NT2/D1 (cell line): ENCODE data around the gene PIGS.
A peak's percentile ranks its signal among the peaks of the same experiment; 100 is the strongest.

Experiments
- DNase-seq: peaks from one replicate; pipeline ENCODE4 v3.0.0-alpha.2; 2011; ENCODE audit warnings: low read depth, low spot score
- H3K27me3 ChIP-seq: 2 replicates; pipeline ENCODE4 v1.6.0; 2011; ENCODE audit warnings: mild to moderate bottlenecking; ENCODE audit not compliant: insufficient read length, insufficient read depth
- H3K36me3 ChIP-seq: 2 replicates; pipeline ENCODE4 v1.6.1; 2011; ENCODE audit warnings: mild to moderate bottlenecking, low read length, mixed read lengths; ENCODE audit not compliant: insufficient read depth, insufficient read length
- H3K4me1 ChIP-seq: 2 replicates; pipeline ENCODE4 v1.5.1; 2011; ENCODE audit not compliant: insufficient read depth, insufficient read length
- H3K4me3 ChIP-seq: 2 replicates; pipeline ENCODE4 v1.5.1; 2011; ENCODE audit warnings: low read depth; ENCODE audit not compliant: insufficient read length
- H3K9ac ChIP-seq: 2 replicates; pipeline ENCODE4 v1.6.0; 2011; ENCODE audit warnings: low read depth; ENCODE audit not compliant: insufficient read length
- H3K9me3 ChIP-seq: 2 replicates; pipeline ENCODE4 v1.5.1; 2011; ENCODE audit warnings: mild to moderate bottlenecking, low read length; ENCODE audit not compliant: insufficient read depth
- SUZ12 ChIP-seq: IDR thresholded peaks from 2 replicates; pipeline ENCODE4 v1.6.1; 2011; ENCODE audit not compliant: insufficient read length, insufficient read depth; ENCODE audit errors: extremely low read depth
- YY1 ChIP-seq: IDR thresholded peaks from 2 replicates; pipeline ENCODE4 v1.6.1; 2011; ENCODE audit not compliant: insufficient read length, insufficient read depth
- ZNF274 ChIP-seq: IDR thresholded peaks from 2 replicates; pipeline ENCODE4 v1.6.1; 2011; ENCODE audit warnings: mild to moderate bottlenecking, low read depth, low read length

The PIGS gene

DNA sequence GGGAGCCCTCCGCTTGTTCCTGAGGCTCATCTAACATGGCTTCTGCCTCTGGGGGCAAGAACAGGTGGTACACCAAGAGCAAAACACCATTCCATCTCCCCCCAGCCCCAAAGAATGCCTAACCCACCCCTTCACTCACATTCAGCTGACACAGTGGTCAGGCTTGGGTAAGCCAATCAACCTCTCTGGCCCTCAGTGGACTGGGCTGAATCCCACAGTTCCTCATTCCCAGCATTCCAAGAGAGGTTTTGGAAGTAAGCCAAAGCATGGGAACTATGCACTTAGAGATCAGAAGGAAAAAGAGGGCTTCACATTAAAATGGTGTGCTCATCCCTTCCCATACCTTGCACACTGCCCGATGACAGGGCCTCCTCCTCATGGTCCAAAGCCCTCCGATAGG lies 7.8 kb downstream of the PIGS start:
- peaks cover 16% of the 10 kb centered on the region for H3K36me3 ChIP-seq
- H3K27me3 ChIP-seq: no peaks in the 10 kb centered on the region
- no peak overlapping the region for H3K9ac ChIP-seq
- no peak overlapping the region for H3K4me3 ChIP-seq
- TF ChIP-seq ZNF274 (no peak), SUZ12 (no peak), YY1 (no peak)
- no peak for DNase-seq
- no peaks in the 10 kb centered on the region for H3K9me3 ChIP-seq
- H3K4me1 ChIP-seq: no peaks in the 10 kb centered on the region

DNA sequence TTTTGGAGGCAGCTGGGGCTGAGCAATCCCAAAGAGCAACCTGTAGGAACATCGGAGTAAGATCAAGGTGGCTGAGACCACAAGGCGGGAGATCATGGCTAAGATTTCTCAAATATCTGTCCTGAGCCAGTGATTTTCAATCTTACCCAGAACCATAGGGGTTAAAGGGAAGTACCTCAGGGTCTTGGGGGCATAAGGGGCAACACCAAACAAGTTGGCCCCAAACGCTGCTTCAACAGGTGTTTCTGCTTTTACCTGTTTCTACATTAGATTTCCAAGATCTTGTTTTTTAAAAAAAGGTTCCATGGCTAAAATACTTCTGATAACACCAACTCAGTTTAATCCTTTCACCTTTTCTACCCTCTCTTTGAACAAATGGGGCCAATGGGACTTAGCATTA lies 16.3 kb downstream of the PIGS start:
- Histone ChIP-seq H3K9ac (no peak overlapping the region), H3K4me1 (no peaks in the 10 kb centered on the region), H3K9me3 (no peaks in the 10 kb centered on the region), H3K36me3 (peaks cover 49% of the 10 kb centered on the region), H3K4me3 (no peak overlapping the region), H3K27me3 (no peaks in the 10 kb centered on the region)
- no peak for DNase-seq
- no peak for TF ChIP-seq ZNF274
- no peak for TF ChIP-seq SUZ12
- TF ChIP-seq YY1: no peak

DNA sequence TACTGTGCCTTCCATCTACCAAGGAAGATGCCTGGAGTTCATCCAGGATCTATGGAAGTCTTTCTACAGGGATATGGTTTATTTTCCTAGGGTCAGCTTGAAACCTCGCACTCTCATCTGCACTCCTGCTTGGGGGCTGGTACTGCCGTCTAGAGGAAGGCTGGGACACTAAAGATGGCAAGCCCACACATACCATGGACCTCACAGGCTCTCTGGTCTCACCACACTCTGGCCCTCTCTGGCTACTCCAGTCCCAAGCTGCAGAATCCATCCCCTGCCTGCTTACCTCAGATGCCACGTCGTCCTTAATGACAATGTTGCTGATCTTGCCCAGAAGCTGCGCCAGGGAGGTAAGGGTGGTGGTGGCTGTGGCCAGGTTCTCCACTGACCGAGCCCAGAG lies 16.8 kb downstream of the PIGS start:
- Histone ChIP-seq H3K4me3 (no peak overlapping the region), H3K9me3 (no peaks in the 10 kb centered on the region), H3K9ac (no peak overlapping the region), H3K4me1 (peaks cover 2% of the 10 kb centered on the region), H3K27me3 (no peaks in the 10 kb centered on the region), H3K36me3 (peaks cover 48% of the 10 kb centered on the region)
- TF ChIP-seq ZNF274 (no peak), YY1 (no peak)
- DNase-seq: no peak

DNA sequence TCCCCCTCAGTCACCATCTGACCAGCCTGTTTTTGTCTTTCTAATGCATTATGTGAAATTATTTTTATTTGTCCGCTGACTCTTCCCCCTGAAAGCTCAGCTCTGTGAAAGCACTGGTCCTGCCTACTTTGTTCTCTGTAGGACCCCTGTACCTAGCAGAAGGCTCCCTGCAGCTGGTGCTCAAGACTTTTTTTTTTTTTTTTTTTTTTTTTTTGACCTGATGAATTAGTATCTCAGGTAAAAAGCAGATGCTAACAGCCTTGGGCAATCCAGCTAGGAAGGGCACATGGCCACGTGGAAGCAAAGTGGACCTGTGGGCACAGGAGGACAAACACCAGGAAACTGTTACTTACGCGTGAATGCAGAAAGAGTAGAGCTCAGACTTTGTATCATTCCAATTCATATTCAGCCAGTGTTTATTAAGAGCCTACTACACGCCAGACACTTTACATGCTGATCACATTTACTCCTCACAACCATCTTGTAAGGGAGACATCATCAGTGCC lies 18.3 kb downstream of the PIGS start:
- Histone ChIP-seq H3K27me3 (no peaks in the 10 kb centered on the region), H3K4me1 (peaks cover 6% of the 10 kb centered on the region), H3K36me3 (peaks cover 47% of the 10 kb centered on the region), H3K9ac (no peak overlapping the region), H3K9me3 (no peaks in the 10 kb centered on the region), H3K4me3 (no peak overlapping the region)
- no peak for DNase-seq
- TF ChIP-seq YY1 (no peak), ZNF274 (no peak), SUZ12 (no peak)

DNA sequence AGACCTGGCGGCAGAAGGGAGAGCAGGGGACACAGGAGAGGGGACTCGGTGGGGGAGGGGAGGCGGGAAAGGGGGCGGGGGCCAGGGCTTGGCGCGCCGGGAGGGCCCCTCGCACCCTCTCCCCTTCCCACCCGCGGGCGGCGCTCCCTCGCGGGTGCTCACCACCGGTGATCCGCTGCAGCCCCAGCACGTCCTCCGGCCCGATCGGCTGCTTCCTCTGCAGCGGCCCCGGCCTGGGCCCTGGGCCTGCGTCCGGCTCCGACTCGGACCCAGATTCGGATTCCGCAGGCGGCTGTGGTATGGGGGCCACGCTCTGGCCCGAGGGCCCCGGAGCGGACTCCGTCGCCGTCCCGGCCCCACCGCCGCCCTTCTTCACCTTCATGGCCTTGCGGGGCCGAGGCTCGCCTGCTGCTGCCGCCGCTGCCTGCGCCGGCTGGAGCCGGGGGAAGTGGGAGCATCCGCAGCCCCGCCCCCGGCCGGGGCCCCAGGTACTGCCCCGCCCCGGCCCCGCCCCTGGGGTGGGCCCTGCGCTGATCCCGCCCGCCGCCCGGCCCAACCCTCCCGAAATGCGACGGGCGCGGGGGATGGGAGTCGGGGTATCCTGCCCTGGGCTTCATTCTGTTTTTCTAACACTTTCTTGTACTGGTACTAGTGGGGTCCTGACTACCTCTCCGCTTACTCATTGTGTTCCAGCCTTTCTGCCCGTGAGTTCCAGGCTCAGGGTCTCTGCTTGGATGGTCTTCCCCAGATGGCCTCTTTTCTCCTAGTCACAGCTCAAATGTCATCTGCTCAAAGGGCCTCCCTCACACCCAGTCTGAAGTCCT lies 18.9 kb downstream of the PIGS start, which contains the start of gene UNC119:
Gene UNC119 (minus strand): TSS at position 449 of the 824 bp plus-strand sequence. CDS start 67 bp downstream, at position 382.
- Histone ChIP-seq H3K4me3 (peak within 1 kb of the TSS; percentile 72), H3K36me3 (peaks cover 43% of the 10 kb centered on the region), H3K27me3 (no peaks in the 10 kb centered on the region), H3K4me1 (peaks cover 11% of the 10 kb centered on the region), H3K9ac (peak within 1 kb of the TSS; percentile 85), H3K9me3 (no peaks in the 10 kb centered on the region)
- no peak for TF ChIP-seq SUZ12
- DNase-seq: no peak

DNA sequence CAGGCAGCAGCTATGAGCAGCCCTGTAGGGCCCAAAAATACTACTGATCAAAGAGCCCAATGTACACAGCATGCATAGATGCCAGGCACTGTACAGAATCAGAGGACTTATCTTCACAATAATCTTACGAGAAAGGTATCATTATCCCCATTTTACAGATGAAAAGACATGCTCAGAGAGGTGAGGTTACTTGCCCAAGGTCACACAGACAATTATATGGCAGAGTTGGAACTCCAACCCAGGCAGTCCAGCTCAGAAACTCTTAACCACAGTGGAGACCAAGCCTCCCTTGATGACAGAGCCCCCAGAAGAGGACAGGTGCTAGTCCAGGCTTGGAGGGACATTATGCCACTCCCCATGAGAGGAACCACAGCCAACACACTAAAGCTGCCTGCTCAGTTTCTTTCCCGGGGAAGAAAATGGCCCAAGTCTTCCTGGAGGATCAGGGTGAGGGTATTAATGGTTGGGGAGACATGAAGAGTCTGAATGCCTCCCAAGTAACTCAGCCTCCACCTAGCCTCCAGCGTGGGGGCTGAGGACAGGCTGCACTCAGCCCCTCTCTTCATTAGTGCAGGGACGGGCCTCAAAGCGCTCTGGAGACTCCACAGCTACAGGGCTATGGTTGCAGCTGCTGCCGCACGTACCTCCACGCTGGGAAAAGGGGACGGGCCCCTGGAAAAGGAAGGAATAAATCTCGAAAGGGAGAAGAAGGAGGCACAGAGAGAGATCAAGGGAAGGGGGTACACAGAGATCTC lies 19.7 kb downstream of the PIGS start:
- Histone ChIP-seq H3K36me3 (peaks cover 47% of the 10 kb centered on the region), H3K27me3 (no peaks in the 10 kb centered on the region), H3K9ac (peak overlapping the region; percentile 85), H3K4me3 (peak overlapping the region; percentile 72), H3K4me1 (peaks cover 11% of the 10 kb centered on the region), H3K9me3 (no peaks in the 10 kb centered on the region)
- no peak for DNase-seq
- TF ChIP-seq ZNF274: no peak
- no peak for TF ChIP-seq YY1
- no peak for TF ChIP-seq SUZ12

DNA sequence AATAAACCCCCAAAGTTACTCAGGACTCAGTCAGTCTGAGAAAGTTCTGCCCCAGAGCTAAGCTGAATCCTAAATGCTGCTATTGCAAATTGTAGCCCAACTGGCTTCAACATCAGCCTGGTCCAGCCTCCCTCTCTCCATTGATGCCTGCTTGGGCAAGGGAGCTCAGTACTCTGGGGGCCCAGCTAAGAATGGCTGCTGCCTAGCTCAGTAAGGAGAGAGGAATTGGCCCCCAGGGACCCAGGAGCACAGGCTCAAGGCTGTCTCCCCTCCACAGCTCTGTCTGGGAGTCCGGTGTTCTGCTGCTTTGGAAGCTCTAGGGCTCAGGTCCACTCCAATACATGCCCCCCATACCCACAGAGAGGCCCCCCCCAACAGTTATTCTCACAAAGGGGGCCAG lies 20.5 kb downstream of the PIGS start:
- Histone ChIP-seq H3K4me3 (no peak overlapping the region), H3K9ac (peak overlapping the region; percentile 61), H3K9me3 (no peaks in the 10 kb centered on the region), H3K4me1 (peaks cover 15% of the 10 kb centered on the region), H3K36me3 (peaks cover 42% of the 10 kb centered on the region), H3K27me3 (no peaks in the 10 kb centered on the region)
- no peak for DNase-seq
- TF ChIP-seq ZNF274 (no peak), SUZ12 (no peak), YY1 (no peak)
